ENCODE data around the gene IL17RC.

The IL17RC gene

GRCh38 chr3:9980251-9980650 lies 63.4 kb downstream of the IL17RC start:
- Histone ChIP-seq H3K9me3 (ENCODE audit: control insufficient read depth, low read length) (no peaks in the 10 kb centered on the region), H3K27me3 (ENCODE audit: control insufficient read depth, insufficient read depth, low read length) (no peaks in the 10 kb centered on the region), H3K4me3 (ENCODE audit: low read length) (no peak overlapping the region), H3K36me3 (ENCODE audit: control insufficient read depth, insufficient read depth, low read length) (no peaks in the 10 kb centered on the region), H3K4me1 (ENCODE audit: control insufficient read depth, insufficient read depth, low read length) (peaks cover 10% of the 10 kb centered on the region), H3K9ac (ENCODE audit: low read length) (no peak overlapping the region)
